Activated T-cell treated with anti-CD3 and anti-CD28 coated beads for 48 hours (primary cell): ENCODE measurements around the gene SGTA.

ENCODE experiments used
- DNase-seq: peaks from one replicate; pipeline ENCODE4 v3.0.0-alpha.2; 2020; ENCODE audit warnings: low read depth

The SGTA gene

GRCh38 chr19:2770055-2771013 lies 12.7 kb downstream of the SGTA start:
- no peak for DNase-seq

- no peak for DNase-seq
These were observed 13.9 kb downstream of the SGTA start for GRCh38 chr19:2769218-2769617.

- DNase-seq, result no peak
These were observed 14.5 kb downstream of the SGTA start for GRCh38 chr19:2768365-2769132.

GRCh38 chr19:2767688-2768087 lies 15.4 kb downstream of the SGTA start:
- no peak for DNase-seq

GRCh38 chr19:2766594-2767372 lies 16.3 kb downstream of the SGTA start:
- no peak for DNase-seq

GRCh38 chr19:2765376-2765775 lies 17.7 kb downstream of the SGTA start:
- DNase-seq, result no peak

- DNase-seq, result no peak
These were observed 18.1 kb downstream of the SGTA start for GRCh38 chr19:2764945-2765344.

- DNase-seq, result no peak
These were observed 19.4 kb downstream of the SGTA start for GRCh38 chr19:2763687-2764086.

- no peak for DNase-seq
These were observed 20.1 kb downstream of the SGTA start for GRCh38 chr19:2762783-2763496.

GRCh38 chr19:2761876-2762782 lies 20.9 kb downstream of the SGTA start:
- DNase-seq, result no peak

- DNase-seq, result no peak
These were observed 21.8 kb downstream of the SGTA start for GRCh38 chr19:2761309-2761677.

GRCh38 chr19:2759965-2760364 lies 23.1 kb downstream of the SGTA start:
- no peak for DNase-seq

- DNase-seq, result no peak
These were observed 23.7 kb downstream of the SGTA start for GRCh38 chr19:2759362-2759761.

- no peak for DNase-seq
These were observed 24.3 kb downstream of the SGTA start for GRCh38 chr19:2758601-2759313.

- DNase-seq, result no peak
These were observed 25.9 kb downstream of the SGTA start for GRCh38 chr19:2756921-2757881.

- no peak for DNase-seq
These were observed 26.6 kb downstream of the SGTA start for GRCh38 chr19:2756477-2756876.

- DNase-seq, result no peak
These were observed 27.3 kb downstream of the SGTA start for GRCh38 chr19:2755811-2756210.

GRCh38 chr19:2755448-2755705 lies 27.7 kb downstream of the SGTA start:
- DNase-seq, result no peak
